Kidney (tissue), 14 donors: ENCODE measurements around the gene GMDS. TPM values are rescaled to one million over a fixed set of nuclear protein-coding genes. Genes with fewer than 3 reads are reported as not detected.

Source experiments
- DNase-seq, 5 donors: peaks; one replicate each; pipeline ENCODE4 v3.0.0-alpha.2; 2013 to 2020
- FAIRE-seq: peaks from 2 replicates; lab custom pipeline; 2012; peaks lifted over from hg19 to GRCh38; lab: Jason Lieb, UNC
- H3K27ac ChIP-seq, 2 donors: one replicate each; pipeline ENCODE4 v1.7.0; 2013; ENCODE audit warnings: low read depth in 2 of 2, low read length in 2 of 2, inconsistent platforms in 1 of 2
- H3K27me3 ChIP-seq: one replicate; pipeline ENCODE4 v1.7.1; 2013; ENCODE audit warnings: low read length, inconsistent platforms; ENCODE audit not compliant: control insufficient read depth, insufficient read depth
- H3K36me3 ChIP-seq, 3 donors: one replicate each; pipeline versions ENCODE4 v1.7.0 to v1.7.1; 2013; ENCODE audit warnings: low read length in 3 of 3, control low read depth in 1 of 3, inconsistent platforms in 1 of 3; ENCODE audit not compliant: insufficient read depth in 3 of 3, control insufficient read depth in 2 of 3
- H3K4me1 ChIP-seq, 3 donors: one replicate each; pipeline versions ENCODE4 v1.7.0 to v1.7.1; 2013; ENCODE audit warnings: low read length in 3 of 3, inconsistent platforms in 1 of 3, low read depth in 1 of 3; ENCODE audit not compliant: control insufficient read depth in 2 of 3, insufficient read depth in 2 of 3
- H3K4me3 ChIP-seq, 3 donors: one replicate each; pipeline versions ENCODE4 v1.7.0 to v1.8.1; 2013; ENCODE audit warnings: low read length in 3 of 3, control low read depth in 1 of 3, inconsistent platforms in 1 of 3
- H3K9ac ChIP-seq, 3 donors: one replicate each; pipeline versions ENCODE4 v1.7.0 to v1.7.1; 2013; ENCODE audit warnings: low read length in 3 of 3, control low read depth in 1 of 3, inconsistent platforms in 1 of 3
- H3K9me3 ChIP-seq, 3 donors: one replicate each; pipeline versions ENCODE4 v1.7.0 to v1.7.1; 2013; ENCODE audit warnings: low read length in 3 of 3, control low read depth in 1 of 3, inconsistent platforms in 1 of 3; ENCODE audit not compliant: control insufficient read depth in 2 of 3, insufficient read depth in 1 of 3
- CTCF ChIP-seq: IDR thresholded peaks from 3 replicates; pipeline ENCODE4 v1.5.1; 2012; ENCODE audit warnings: mild to moderate bottlenecking, moderate library complexity, borderline replicate concordance; ENCODE audit not compliant: insufficient read depth; ENCODE audit errors: extremely low read depth
- intact Hi-C: fragments of 100-400 bp; cut with DNase I; formaldehyde crosslinking; loops from one replicate; pipeline ENCODE4 v1.11.1; 2022
- polyA plus RNA-seq: library from polyadenylated mRNA; stranded (reverse); fragments of 350-450 nt; fragmentation: Illumina TruSeq; extraction: RNeasy Lipid Tissue Mini Kit (QIAGEN cat#74804); gene quantifications from one replicate; pipeline ENCODE4 v1.2.3, GENCODE V29; 2014; ENCODE audit warnings: low read depth, low replicate concordance; ENCODE audit not compliant: insufficient read depth
- total RNA-seq: library from RNA; stranded (reverse); fragmentation: NEBNext Ultra II Directional; extraction: Animal tissue kit (Norgen Biotek cat#: 25700); gene quantifications from one replicate; pipeline ENCODE4 v1.2.1, GENCODE V29; 2021
- donor health status: control.
- donor health status: control.
- donor health status: control.
- donor health status: control.
- donor health status: control.
- donor health status: DM: yes; HTN: yes; CAD: no.
- donor health status: Normal renal cell carcinoma (clear cell type).

Gene GMDS
- total and polyA plus RNA-seq, 2 donors from 2014 or later: 49.6 to 63.7 TPM

- no peak overlapping the region for H3K27ac ChIP-seq
- DNase-seq (peak in 1 of 5 donors; percentile 25), FAIRE-seq (no peak)
- no peaks in the 10 kb centered on the region for H3K9me3 ChIP-seq
- H3K4me1 ChIP-seq: peaks cover 0 to 2% (median 2%) of the 10 kb centered on the region in 3 donors
- no peak overlapping the region for H3K4me3 ChIP-seq
- intact Hi-C loops: no loop called here
- H3K27me3 ChIP-seq: no peaks in the 10 kb centered on the region
- no peak overlapping the region for H3K9ac ChIP-seq
- no peaks in the 10 kb centered on the region for H3K36me3 ChIP-seq
- TF ChIP-seq CTCF: no peak
These were observed 361.1 kb downstream of the GMDS start for GRCh38 chr6:1884313-1884712.

GRCh38 chr6:1878330-1878729, 367.1 kb downstream of the GMDS start:
- Histone ChIP-seq H3K27ac (no peak overlapping the region), H3K9ac (no peak overlapping the region), H3K4me3 (no peak overlapping the region), H3K36me3 (no peaks in the 10 kb centered on the region), H3K9me3 (no peaks in the 10 kb centered on the region), H3K27me3 (no peaks in the 10 kb centered on the region), H3K4me1 (no peaks in the 10 kb centered on the region)
- FAIRE-seq (no peak), DNase-seq (no peak)
- no peak for TF ChIP-seq CTCF
- intact Hi-C loops: no loop called here

- FAIRE-seq: no peak
- no peak overlapping the region for H3K4me3 ChIP-seq
- no peaks in the 10 kb centered on the region for H3K9me3 ChIP-seq
These were observed 371.6 kb downstream of the GMDS start for GRCh38 chr6:1873781-1874180.

More at GRCh38 chr6:1873781-1874180, 371.6 kb downstream of the GMDS start:
- peaks cover 0 to 3% (median 2%) of the 10 kb centered on the region in 3 donors for H3K4me1 ChIP-seq
- H3K27me3 ChIP-seq: no peaks in the 10 kb centered on the region
- no peaks in the 10 kb centered on the region for H3K36me3 ChIP-seq
- TF ChIP-seq CTCF: no peak
- H3K27ac ChIP-seq: no peak overlapping the region
- peak in 1 of 5 donors; percentile 51 for DNase-seq
- intact Hi-C loops: no loop called here
- H3K9ac ChIP-seq: no peak overlapping the region
